Measurements from ENCODE around the gene MAML3.

DNA sequence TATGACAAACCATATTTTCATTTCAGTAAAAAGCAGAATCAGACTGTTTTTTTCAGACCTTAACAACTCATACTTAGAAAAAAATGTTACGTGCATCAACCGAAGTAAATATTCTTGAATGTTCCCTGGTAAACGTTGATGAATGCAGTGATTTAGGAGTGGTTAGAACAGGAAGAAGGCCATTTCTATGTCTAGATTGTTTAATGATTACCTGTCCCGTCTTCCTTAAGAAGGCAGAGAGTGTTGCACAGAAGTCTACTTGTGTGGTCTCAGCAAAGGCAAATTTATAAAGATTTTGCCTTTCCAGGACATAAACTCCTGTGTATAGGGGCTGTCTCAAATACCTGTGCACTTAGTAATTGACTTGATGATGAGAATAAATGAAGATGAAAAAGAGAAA is 353.9 kb downstream of the MAML3 start:
- no peak for TF ChIP-seq CTCF (optimal IDR thresholded peaks at IDR 0.05 in 1 of 3, IDR thresholded peaks at IDR 0.05 in 1 of 3, conservative IDR thresholded peaks at IDR 0.05 in 1 of 3; ENCODE audit: extremely low read depth in 1 of 3, insufficient read depth in 2 of 3, low read length in 3 of 3)
- TF ChIP-seq EZH2 (IDR thresholded peaks at IDR 0.05; ENCODE audit: low read length), result no peak
